ENCODE measurements around the gene CDC7. TPM values are rescaled to one million over a fixed set of nuclear protein-coding genes. Genes with fewer than 3 reads are reported as not detected.
A peak's percentile ranks its signal among the peaks of the same experiment; 100 is the strongest.

CDC7 gene
- total RNA-seq, 3 donors from 2014 or later (not counting 1 experiment from before 2014, with no cell fraction given), result 7.2 to 11.4 (median 7.9) TPM

DNA sequence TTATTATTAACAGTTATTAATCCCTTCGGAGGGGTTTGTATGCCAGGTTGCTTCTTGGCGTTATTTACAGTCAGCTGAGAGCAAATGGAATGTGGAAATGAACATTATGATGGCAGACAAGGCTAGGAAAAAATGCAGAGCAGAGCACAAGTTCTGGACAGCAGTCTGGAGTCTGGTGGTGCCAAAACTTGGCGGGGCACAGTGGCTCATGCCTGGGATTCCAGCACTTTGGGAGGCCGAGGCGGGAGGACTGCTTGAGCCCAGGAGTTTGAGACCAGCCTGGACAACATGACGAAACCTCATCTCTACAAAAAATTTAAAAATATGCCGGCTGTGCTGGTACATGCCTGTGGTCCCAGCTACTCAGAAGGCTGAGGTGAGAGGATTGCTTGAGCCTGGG lies 67.6 kb downstream of the CDC7 start:
- no peaks in the 10 kb centered on the region for H3K9me3 ChIP-seq (ENCODE audit: control insufficient read depth, insufficient read depth, low read length)
- Mint-ChIP-seq H3K4me3 (no peak overlapping the region), H3K36me3 (peaks cover 9% of the 10 kb centered on the region), H3K27me3 (ENCODE audit: low read depth in 2 of 2) (no peaks in the 10 kb centered on the region), H3K9me3 (peaks cover 3 to 4% of the 10 kb centered on the region in 2 donors), H3K27ac (no peak overlapping the region), H3K4me1 (peaks cover 55 to 58% of the 10 kb centered on the region in 2 donors)
- intact Hi-C loops (cut with micrococcal nuclease), result no loop called here
- no peak overlapping the region for H3K4me3 ChIP-seq (ENCODE audit: low read length)
- no peaks in the 10 kb centered on the region for H3K27me3 ChIP-seq (ENCODE audit: control insufficient read depth, insufficient read depth, low read length)
- no peak for TF ChIP-seq CTCF (IDR thresholded peaks at IDR 0.05)
- ATAC-seq, result no peak
- peaks cover 33% of the 10 kb centered on the region for H3K4me1 ChIP-seq (ENCODE audit: control insufficient read depth, insufficient read depth, low read length)
- H3K27ac ChIP-seq (ENCODE audit: low read length), result no peak overlapping the region
- no peaks in the 10 kb centered on the region for H3K36me3 ChIP-seq (ENCODE audit: control insufficient read depth, insufficient read depth, low read length)
- no peak for DNase-seq
- whole genome bisulfite sequencing (ENCODE audit: insufficient coverage), result 98% methylated on average over 7 of the region's 7 CpGs

GRCh38 chr1:91569411-91570119 lies 68.9 kb downstream of the CDC7 start:
- peak overlapping the region; percentile 16 for H3K27ac ChIP-seq (ENCODE audit: low read length)
- H3K9me3 Mint-ChIP-seq, result no peaks in the 10 kb centered on the region
- H3K4me3 ChIP-seq (ENCODE audit: low read length), result no peak overlapping the region
- peaks cover 46 to 57% of the 10 kb centered on the region in 2 donors for H3K4me1 Mint-ChIP-seq
- no peaks in the 10 kb centered on the region for H3K36me3 Mint-ChIP-seq
- peak overlapping the region; percentile 26 for H3K4me3 Mint-ChIP-seq
- intact Hi-C loops (cut with micrococcal nuclease), result no loop called here
- peak in 1 of 2 donors; percentile 51 for DNase-seq
- no peaks in the 10 kb centered on the region for H3K27me3 Mint-ChIP-seq (ENCODE audit: low read depth in 2 of 2)
- ATAC-seq, result peak; percentile 58 to 71 (median 67)
- H3K27me3 ChIP-seq (ENCODE audit: control insufficient read depth, insufficient read depth, low read length), result no peaks in the 10 kb centered on the region
- 51% methylated on average over 6 of the region's 7 CpGs for WGBS (ENCODE audit: insufficient coverage)
- no peaks in the 10 kb centered on the region for H3K36me3 ChIP-seq (ENCODE audit: control insufficient read depth, insufficient read depth, low read length)
- H3K27ac Mint-ChIP-seq, result peak overlapping the region; percentile 49 to 76
- peaks cover 33% of the 10 kb centered on the region for H3K4me1 ChIP-seq (ENCODE audit: control insufficient read depth, insufficient read depth, low read length)
- no peaks in the 10 kb centered on the region for H3K9me3 ChIP-seq (ENCODE audit: control insufficient read depth, insufficient read depth, low read length)
- TF ChIP-seq CTCF (IDR thresholded peaks at IDR 0.05), result no peak

DNA sequence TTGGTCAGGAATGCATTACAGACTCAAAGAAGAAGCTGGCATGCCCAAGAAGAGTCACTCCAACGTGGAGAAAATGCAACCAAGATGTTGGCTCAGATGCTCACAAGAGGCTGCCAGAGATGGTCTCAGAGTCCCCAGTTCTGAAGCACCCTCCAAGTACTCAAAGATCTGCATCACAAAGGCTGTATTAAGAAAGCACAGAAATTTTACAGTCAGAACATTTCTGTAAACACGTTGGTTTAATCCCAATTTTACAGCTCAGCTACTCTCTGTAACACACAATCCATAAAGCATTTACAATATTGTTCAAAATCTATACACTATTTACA lies 69.4 kb downstream of the CDC7 start:
- DNase-seq, result no peak
- TF ChIP-seq CTCF (IDR thresholded peaks at IDR 0.05), result no peak
- intact Hi-C loops (cut with micrococcal nuclease), result no loop called here
- Mint-ChIP-seq H3K9me3 (no peaks in the 10 kb centered on the region), H3K4me3 (no peak overlapping the region), H3K27ac (peak overlapping the region; percentile 49 to 76), H3K27me3 (ENCODE audit: low read depth in 2 of 2) (no peaks in the 10 kb centered on the region), H3K4me1 (peaks cover 41 to 52% of the 10 kb centered on the region in 2 donors), H3K36me3 (no peaks in the 10 kb centered on the region)
- Histone ChIP-seq H3K4me1 (ENCODE audit: control insufficient read depth, insufficient read depth, low read length) (peaks cover 33% of the 10 kb centered on the region), H3K36me3 (ENCODE audit: control insufficient read depth, insufficient read depth, low read length) (no peaks in the 10 kb centered on the region), H3K27ac (ENCODE audit: low read length) (no peak overlapping the region), H3K9me3 (ENCODE audit: control insufficient read depth, insufficient read depth, low read length) (no peaks in the 10 kb centered on the region), H3K27me3 (ENCODE audit: control insufficient read depth, insufficient read depth, low read length) (no peaks in the 10 kb centered on the region), H3K4me3 (ENCODE audit: low read length) (no peak overlapping the region)
- WGBS (ENCODE audit: insufficient coverage), result 77% methylated on average over 2 of the region's 2 CpGs
- no peak for ATAC-seq

DNA sequence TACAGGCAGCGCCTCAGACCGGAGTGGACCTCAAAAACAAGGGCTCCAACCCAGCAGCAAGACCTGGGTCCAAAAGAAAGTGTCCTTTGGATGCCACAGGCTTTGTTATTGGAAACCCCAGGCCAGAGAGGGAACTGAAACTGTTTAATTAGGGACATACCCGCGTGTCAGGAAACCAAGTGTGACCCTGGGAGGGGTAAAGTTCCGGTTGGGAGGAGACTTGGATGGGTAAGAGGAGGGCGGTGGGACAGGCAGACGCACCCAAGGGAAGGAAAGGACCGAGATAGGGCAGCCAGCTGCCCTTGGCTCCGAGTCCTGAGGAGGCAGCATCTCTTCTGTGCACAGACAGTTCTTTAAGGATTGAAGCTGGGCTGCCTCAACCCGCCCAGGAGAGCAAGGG lies 71.4 kb downstream of the CDC7 start:
- 38% methylated on average over 10 of the region's 10 CpGs for WGBS (ENCODE audit: insufficient coverage)
- ATAC-seq, result peak; percentile 22 to 30 (median 25)
- no peaks in the 10 kb centered on the region for H3K36me3 Mint-ChIP-seq
- DNase-seq, result no peak
- no peak for TF ChIP-seq CTCF (IDR thresholded peaks at IDR 0.05)
- H3K27ac Mint-ChIP-seq, result peak overlapping the region; percentile 45 to 83
- Histone ChIP-seq H3K36me3 (ENCODE audit: control insufficient read depth, insufficient read depth, low read length) (no peaks in the 10 kb centered on the region), H3K4me1 (ENCODE audit: control insufficient read depth, insufficient read depth, low read length) (peaks cover 43% of the 10 kb centered on the region), H3K4me3 (ENCODE audit: low read length) (no peak overlapping the region), H3K27ac (ENCODE audit: low read length) (peak overlapping the region; percentile 3), H3K27me3 (ENCODE audit: control insufficient read depth, insufficient read depth, low read length) (no peaks in the 10 kb centered on the region), H3K9me3 (ENCODE audit: control insufficient read depth, insufficient read depth, low read length) (no peaks in the 10 kb centered on the region)
- intact Hi-C loops (cut with micrococcal nuclease), result no loop called here
- no peaks in the 10 kb centered on the region for H3K27me3 Mint-ChIP-seq (ENCODE audit: low read depth in 2 of 2)
- H3K9me3 Mint-ChIP-seq, result no peaks in the 10 kb centered on the region
- peaks cover 51 to 61% of the 10 kb centered on the region in 2 donors for H3K4me1 Mint-ChIP-seq
- H3K4me3 Mint-ChIP-seq, result no peak overlapping the region

All from natural killer cell (primary cell).